Psoas muscle (tissue), 8 donors: Measurements from ENCODE around the gene COG1. TPM values are rescaled to one million over a fixed set of nuclear protein-coding genes. Genes with fewer than 3 reads are reported as not detected.

Source experiments
- ATAC-seq, 4 donors: fragments of 200-7000 bp; cut with Tn5 transposase; one replicate each; pipeline ENCODE4 v1.9.1; 2020; ENCODE audit warnings: moderate library complexity in 3 of 4, mild to moderate bottlenecking in 2 of 4
- DNase-seq, 2 donors: peaks; one replicate each; pipeline ENCODE4 v3.0.0-alpha.2; 2020
- H3K27ac ChIP-seq: fragments of 200-600 bp; one replicate; pipeline ENCODE4 v1.8.0; 2022
- H3K27me3 ChIP-seq, 3 donors: fragments of 200-600 bp in 1 of 3; one replicate each; pipeline versions ENCODE4 v1.6.1 to v1.8.0; 2013 to 2022; ENCODE audit warnings: low read length in 2 of 3, mild to moderate bottlenecking in 2 of 3, moderate library complexity in 1 of 3; ENCODE audit not compliant: insufficient read depth in 3 of 3
- H3K36me3 ChIP-seq, 2 donors: fragments of 200-600 bp in 1 of 2; one replicate each; pipeline versions ENCODE4 v1.6.1 to v1.8.0; 2013 to 2022; ENCODE audit warnings: low read depth in 1 of 2, mild to moderate bottlenecking in 1 of 2, moderate library complexity in 1 of 2; ENCODE audit not compliant: insufficient read depth in 1 of 2
- H3K4me1 ChIP-seq: fragments of 200-600 bp; one replicate; pipeline ENCODE4 v1.8.0; 2022
- H3K4me3 ChIP-seq: fragments of 200-600 bp; one replicate; pipeline ENCODE4 v1.8.0; 2022; ENCODE audit warnings: mild to moderate bottlenecking
- H3K9me3 ChIP-seq: fragments of 200-600 bp; one replicate; pipeline ENCODE4 v1.8.0; 2022
- WGBS, 3 donors: extraction: QIAGEN DNeasy Blood & Tissue Kit; methylation state at CpG; one replicate each; pipeline versions ENCODE4 v1.1.6 to v1.1.7; 2013; 5-methylcytosine and 5-hydroxymethylcytosine counted together
- intact Hi-C, 2 donors: fragments of 100-400 bp; cut with DNase I; formaldehyde crosslinking; loops; one replicate each; pipeline versions ENCODE4 v1.11.0 to v1.14.2; 2022
- polyA plus RNA-seq, 3 donors: library from polyadenylated mRNA; stranded (reverse); fragments of 200-250 nt; gene quantifications; one replicate each; pipeline ENCODE4 v1.2.3, GENCODE V29; 2013
- total RNA-seq, 4 donors: library from RNA; stranded (reverse); fragmentation: NEBNext Ultra II Directional in 2 of 4; extraction: Animal tissue kit (Norgen Biotek cat#: 25700) in 2 of 4; gene quantifications; one replicate each; pipeline versions ENCODE4 v1.2.1 to v1.2.4, GENCODE V29; 2021 to 2023
- TF ChIP-seq, protein P1 (sequence below): fragments of 200-600 bp; IDR thresholded peaks from one replicate; pipeline ENCODE4 v1.8.0; 2022; ENCODE audit warnings: antibody characterized with exemption
- donor health status: healthy with polysubstance abuse.
- donor health status: DM: no; HTN: no; CAD: no; lungs with moderate emphysema.
- donor health status: Bipolar disorder and iron deficiency.
- donor health status: healthy.
- donor health status: DM: yes; HTN: yes; CAD: no.
- donor health status: DM: no; HTN: no; CAD: no.
- donor health status: DM: no; HTN: no; CAD: no.
- donor health status: DM: yes; HTN: yes; CAD: no.

COG1 gene
- total and polyA plus RNA-seq, 7 donors, result 28.9 to 61.9 (median 48.4) TPM

GRCh38 chr17:73257516-73257915, 64.7 kb downstream of the COG1 start:
- Histone ChIP-seq H3K4me1 (no peaks in the 10 kb centered on the region), H3K27ac (no peak overlapping the region), H3K9me3 (no peaks in the 10 kb centered on the region), H3K36me3 (no peaks in the 10 kb centered on the region), H3K27me3 (no peaks in the 10 kb centered on the region), H3K4me3 (no peak overlapping the region)
- DNase-seq (no peak), ATAC-seq (no peak)
- intact Hi-C loops, result loop anchor here (5.0 to 10.0 kb wide), 2 partner anchors 55 to 533 kb away; partner anchors contain the start of gene CDC42EP4 (in 1 of the 2)
- TF ChIP-seq, protein P1, sequence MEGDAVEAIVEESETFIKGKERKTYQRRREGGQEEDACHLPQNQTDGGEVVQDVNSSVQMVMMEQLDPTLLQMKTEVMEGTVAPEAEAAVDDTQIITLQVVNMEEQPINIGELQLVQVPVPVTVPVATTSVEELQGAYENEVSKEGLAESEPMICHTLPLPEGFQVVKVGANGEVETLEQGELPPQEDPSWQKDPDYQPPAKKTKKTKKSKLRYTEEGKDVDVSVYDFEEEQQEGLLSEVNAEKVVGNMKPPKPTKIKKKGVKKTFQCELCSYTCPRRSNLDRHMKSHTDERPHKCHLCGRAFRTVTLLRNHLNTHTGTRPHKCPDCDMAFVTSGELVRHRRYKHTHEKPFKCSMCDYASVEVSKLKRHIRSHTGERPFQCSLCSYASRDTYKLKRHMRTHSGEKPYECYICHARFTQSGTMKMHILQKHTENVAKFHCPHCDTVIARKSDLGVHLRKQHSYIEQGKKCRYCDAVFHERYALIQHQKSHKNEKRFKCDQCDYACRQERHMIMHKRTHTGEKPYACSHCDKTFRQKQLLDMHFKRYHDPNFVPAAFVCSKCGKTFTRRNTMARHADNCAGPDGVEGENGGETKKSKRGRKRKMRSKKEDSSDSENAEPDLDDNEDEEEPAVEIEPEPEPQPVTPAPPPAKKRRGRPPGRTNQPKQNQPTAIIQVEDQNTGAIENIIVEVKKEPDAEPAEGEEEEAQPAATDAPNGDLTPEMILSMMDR, result no peak
- WGBS, 3 donors, result 83 to 89% (median 86%) methylated on average over 5 to 6 of the region's 6 CpGs

Other genes starting within 250 kb of the COG1 start
- 1 to 10 TPM; 7.3 to 9.7 (median 8.6) TPM for gene SLC39A11, start 100.4 kb upstream of the COG1 start, total RNA-seq
- gene SLC39A11, start 100.4 kb upstream of the COG1 start, polyA plus RNA-seq, result 1 to 10 TPM; 1.6 to 8.3 (median 2.6) TPM
- gene SSTR2, start 28.0 kb upstream of the COG1 start, total RNA-seq, result 1 to 10 TPM in 1 of 4 donors, under 1 TPM in 3; 0.19 to 1.0 (median 0.43) TPM
- gene SSTR2, start 28.0 kb upstream of the COG1 start, polyA plus RNA-seq, result under 1 TPM; 0.04 to 0.27 (median 0.23) TPM
- not detected for gene CPSF4L, start 68.8 kb downstream of the COG1 start, total RNA-seq
- gene CPSF4L, start 68.8 kb downstream of the COG1 start, polyA plus RNA-seq, result not detected
- 10 to 100 TPM; 13.7 to 24.4 (median 18.1) TPM for gene CDC42EP4, start 118.9 kb downstream of the COG1 start, total RNA-seq
- 10 to 100 TPM; 10.7 to 24.1 (median 21.7) TPM for gene CDC42EP4, start 118.9 kb downstream of the COG1 start, polyA plus RNA-seq